Erythroblast (primary cell): Measurements from ENCODE around the gene TMEM170B.

Experiments used
- GATA1 ChIP-seq: IDR thresholded peaks from 2 replicates; pipeline ENCODE4 v1.6.1; 2011; ENCODE audit warnings: low read depth, mild to moderate bottlenecking, control low read depth, low read length, moderate library complexity
- POLR2A ChIP-seq: IDR thresholded peaks from 2 replicates; pipeline ENCODE4 v1.6.1; 2011; ENCODE audit warnings: mild to moderate bottlenecking, low read length

GRCh38 chr6:11593096-11593495 lies 55.5 kb downstream of the TMEM170B start:
- TF ChIP-seq POLR2A (no peak), GATA1 (no peak)
